Measurements from ENCODE around the gene SPTBN4.

SPTBN4 gene

DNA sequence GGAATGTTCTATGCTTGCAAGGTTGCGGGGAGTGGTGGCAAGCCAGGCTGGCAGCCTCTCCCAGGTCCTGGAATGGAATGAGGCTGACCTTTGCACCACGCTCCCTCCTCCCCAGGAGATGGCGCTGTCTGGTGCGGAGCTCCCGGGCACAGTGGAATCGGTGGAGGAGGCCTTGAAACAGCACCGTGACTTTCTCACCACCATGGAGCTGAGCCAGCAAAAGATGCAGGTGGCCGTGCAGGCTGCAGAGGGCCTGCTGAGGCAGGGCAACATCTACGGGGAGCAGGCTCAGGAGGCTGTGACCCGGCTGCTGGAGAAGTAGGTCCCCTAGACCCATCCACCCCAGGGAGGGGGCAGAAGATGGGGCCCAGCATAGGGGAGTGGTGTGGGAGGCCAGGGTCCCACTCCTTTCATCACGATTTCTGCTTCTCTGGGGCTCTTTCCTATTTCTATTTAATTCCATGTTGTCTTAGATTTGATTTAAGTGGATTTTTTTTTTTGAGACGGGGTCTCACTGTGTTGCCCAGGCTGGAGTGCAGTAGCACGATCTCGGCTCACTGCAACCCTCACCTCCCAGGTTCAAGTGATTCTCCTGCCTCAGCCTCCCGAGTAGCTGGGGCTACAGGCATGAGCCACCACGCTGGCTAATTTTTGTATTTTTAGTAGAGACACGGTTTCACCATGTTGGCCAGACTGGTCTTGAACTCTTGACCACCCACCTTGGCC is 56.7 kb downstream of the SPTBN4 start:
- peak overlapping the region; percentile 35; the same call in 1 of the 2 replicates for H3K9ac ChIP-seq (ENCODE audit: low read length)
- no peaks in the 10 kb centered on the region for H3F3A ChIP-seq (ENCODE audit: insufficient read depth, low read length)
- peak overlapping the region; percentile 59; the same call in 1 of the 2 replicates for H3K4me2 ChIP-seq (ENCODE audit: low read depth, low read length)
- no peaks in the 10 kb centered on the region for H3K9me3 ChIP-seq (replicated peaks; ENCODE audit: insufficient read depth, low read length)
- H3K9me2 ChIP-seq (replicated peaks; ENCODE audit: insufficient read depth, low read length) = no peaks in the 10 kb centered on the region
- H3K27me3 ChIP-seq (replicated peaks; ENCODE audit: insufficient read depth, low read length) = peaks cover 28% of the 10 kb centered on the region
- no peaks in the 10 kb centered on the region for H3K79me2 ChIP-seq (ENCODE audit: low read length)
- peak overlapping the region; percentile 39; the same call in 1 of the 2 replicates for H2AFZ ChIP-seq (ENCODE audit: low read length)
- no peak overlapping the region; the same call in 1 of the 2 replicates for H3K4me3 ChIP-seq (ENCODE audit: low read length)
- TF ChIP-seq, protein P1, sequence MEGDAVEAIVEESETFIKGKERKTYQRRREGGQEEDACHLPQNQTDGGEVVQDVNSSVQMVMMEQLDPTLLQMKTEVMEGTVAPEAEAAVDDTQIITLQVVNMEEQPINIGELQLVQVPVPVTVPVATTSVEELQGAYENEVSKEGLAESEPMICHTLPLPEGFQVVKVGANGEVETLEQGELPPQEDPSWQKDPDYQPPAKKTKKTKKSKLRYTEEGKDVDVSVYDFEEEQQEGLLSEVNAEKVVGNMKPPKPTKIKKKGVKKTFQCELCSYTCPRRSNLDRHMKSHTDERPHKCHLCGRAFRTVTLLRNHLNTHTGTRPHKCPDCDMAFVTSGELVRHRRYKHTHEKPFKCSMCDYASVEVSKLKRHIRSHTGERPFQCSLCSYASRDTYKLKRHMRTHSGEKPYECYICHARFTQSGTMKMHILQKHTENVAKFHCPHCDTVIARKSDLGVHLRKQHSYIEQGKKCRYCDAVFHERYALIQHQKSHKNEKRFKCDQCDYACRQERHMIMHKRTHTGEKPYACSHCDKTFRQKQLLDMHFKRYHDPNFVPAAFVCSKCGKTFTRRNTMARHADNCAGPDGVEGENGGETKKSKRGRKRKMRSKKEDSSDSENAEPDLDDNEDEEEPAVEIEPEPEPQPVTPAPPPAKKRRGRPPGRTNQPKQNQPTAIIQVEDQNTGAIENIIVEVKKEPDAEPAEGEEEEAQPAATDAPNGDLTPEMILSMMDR (IDR thresholded peaks at IDR 0.05; ENCODE audit: low read length) = peak; percentile 91
- no peak for TF ChIP-seq EZH2phosphoT487 (IDR thresholded peaks at IDR 0.05; ENCODE audit: low read length)
- TF ChIP-seq EZH2 (optimal IDR thresholded peaks at IDR 0.05; ENCODE audit: low read depth, low read length) = no peak
- 0 out of 2 replicates have a peak, but pooled peaks cover 2% of the 10 kb centered on the region for H3K4me1 ChIP-seq (ENCODE audit: low read length)
- DNase-seq = peak; percentile 89
- H3K36me3 ChIP-seq (replicated peaks; ENCODE audit: insufficient read depth, low read length) = no peaks in the 10 kb centered on the region
- no peaks in the 10 kb centered on the region for H4K20me1 ChIP-seq (ENCODE audit: insufficient read depth, low read length)
- H3K27ac ChIP-seq (ENCODE audit: low read length) = no peak overlapping the region

DNA sequence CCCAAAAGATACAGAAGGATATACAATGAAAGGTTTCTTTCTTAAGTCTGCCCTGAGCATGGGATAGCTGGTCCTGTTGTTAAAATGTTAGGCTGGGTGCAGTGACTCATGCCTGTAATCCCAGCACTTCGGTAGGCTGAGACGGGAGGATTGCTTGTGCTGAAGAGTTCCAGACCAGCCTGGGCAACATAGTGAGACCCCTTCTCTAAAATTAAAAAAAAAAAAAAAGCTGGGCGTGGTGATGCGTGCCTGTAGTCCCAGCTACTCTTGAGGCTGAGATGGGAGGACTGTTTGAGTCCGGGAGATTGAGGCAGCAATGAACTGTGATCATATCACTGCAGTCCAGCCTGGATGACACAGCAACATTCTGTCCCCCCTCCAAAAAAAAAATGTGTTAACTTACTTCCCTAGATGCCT is 57.3 kb downstream of the SPTBN4 start:
- H3K36me3 ChIP-seq (replicated peaks; ENCODE audit: insufficient read depth, low read length) = no peaks in the 10 kb centered on the region
- DNase-seq = no peak
- H3K79me2 ChIP-seq (ENCODE audit: low read length) = no peaks in the 10 kb centered on the region
- H3K27ac ChIP-seq (ENCODE audit: low read length) = no peak overlapping the region
- no peak overlapping the region for H3K4me3 ChIP-seq (ENCODE audit: low read length)
- no peaks in the 10 kb centered on the region for H4K20me1 ChIP-seq (ENCODE audit: insufficient read depth, low read length)
- TF ChIP-seq EZH2phosphoT487 (IDR thresholded peaks at IDR 0.05; ENCODE audit: low read length) (no peak), EZH2 (optimal IDR thresholded peaks at IDR 0.05; ENCODE audit: low read depth, low read length) (no peak)
- TF ChIP-seq, protein P1 (IDR thresholded peaks at IDR 0.05; ENCODE audit: low read length) = no peak
- 0 out of 2 replicates have a peak, but pooled peaks cover 6% of the 10 kb centered on the region for H3K4me1 ChIP-seq (ENCODE audit: low read length)
- H3K9me3 ChIP-seq (replicated peaks; ENCODE audit: insufficient read depth, low read length) = no peaks in the 10 kb centered on the region
- H3K27me3 ChIP-seq (replicated peaks; ENCODE audit: insufficient read depth, low read length) = peaks cover 21% of the 10 kb centered on the region
- no peaks in the 10 kb centered on the region for H3F3A ChIP-seq (ENCODE audit: insufficient read depth, low read length)
- H3K4me2 ChIP-seq (ENCODE audit: low read depth, low read length) = no peak overlapping the region
- H3K9ac ChIP-seq (ENCODE audit: low read length) = no peak overlapping the region
- no peaks in the 10 kb centered on the region for H3K9me2 ChIP-seq (replicated peaks; ENCODE audit: insufficient read depth, low read length)
- no peak overlapping the region for H2AFZ ChIP-seq (ENCODE audit: low read length)

GRCh38 chr19:40524655-40525054 is 57.9 kb downstream of the SPTBN4 start:
- no peaks in the 10 kb centered on the region for H3K79me2 ChIP-seq (ENCODE audit: low read length)
- H3K36me3 ChIP-seq (replicated peaks; ENCODE audit: insufficient read depth, low read length) = no peaks in the 10 kb centered on the region
- H3K9ac ChIP-seq (ENCODE audit: low read length) = no peak overlapping the region
- H3K27ac ChIP-seq (ENCODE audit: low read length) = no peak overlapping the region
- no peak overlapping the region for H3K4me3 ChIP-seq (ENCODE audit: low read length)
- no peak overlapping the region for H3K4me2 ChIP-seq (ENCODE audit: low read depth, low read length)
- no peaks in the 10 kb centered on the region for H3K9me3 ChIP-seq (replicated peaks; ENCODE audit: insufficient read depth, low read length)
- no peaks in the 10 kb centered on the region for H4K20me1 ChIP-seq (ENCODE audit: insufficient read depth, low read length)
- H3K4me1 ChIP-seq (ENCODE audit: low read length) = peaks cover 9% of the 10 kb centered on the region; the same call in 1 of the 2 replicates
- no peaks in the 10 kb centered on the region for H3K9me2 ChIP-seq (replicated peaks; ENCODE audit: insufficient read depth, low read length)
- no peak for DNase-seq
- no peaks in the 10 kb centered on the region for H3F3A ChIP-seq (ENCODE audit: insufficient read depth, low read length)
- no peak overlapping the region for H2AFZ ChIP-seq (ENCODE audit: low read length)
- no peak for TF ChIP-seq EZH2 (optimal IDR thresholded peaks at IDR 0.05; ENCODE audit: low read depth, low read length)
- TF ChIP-seq, protein P1 (IDR thresholded peaks at IDR 0.05; ENCODE audit: low read length) = no peak
- no peak for TF ChIP-seq EZH2phosphoT487 (IDR thresholded peaks at IDR 0.05; ENCODE audit: low read length)
- peaks cover 18% of the 10 kb centered on the region for H3K27me3 ChIP-seq (replicated peaks; ENCODE audit: insufficient read depth, low read length)

Measured in MM.1S (cell line).